WTC11 (cell line): Measurements from ENCODE around the gene OR2V2. TPM values are rescaled to one million over a fixed set of nuclear protein-coding genes. Genes with fewer than 3 reads are reported as not detected.

Source experiments
- ATF1 ChIP-seq: sonication (generic); formaldehyde crosslinking; IDR thresholded peaks from 2 replicates; pipeline ENCODE4 v1.8.1; 2023; ENCODE audit warnings: mild to moderate bottlenecking, moderate library complexity, missing genetic modification reagents
- ATF3 ChIP-seq: sonication (generic); formaldehyde crosslinking; conservative IDR thresholded peaks from 2 replicates; pipeline ENCODE4 v1.8.1; 2022; ENCODE audit warnings: mild to moderate bottlenecking, missing genetic modification reagents
- ATF6 ChIP-seq: sonication (generic); formaldehyde crosslinking; IDR thresholded peaks from 2 replicates; pipeline ENCODE4 v1.8.1; 2023; ENCODE audit warnings: mild to moderate bottlenecking, missing genetic modification reagents
- CBFB ChIP-seq: sonication (generic); formaldehyde crosslinking; IDR thresholded peaks from 2 replicates; pipeline ENCODE4 v1.8.1; 2022; ENCODE audit warnings: mild to moderate bottlenecking, low read depth, missing genetic modification reagents
- CREB1 ChIP-seq: sonication (generic); formaldehyde crosslinking; IDR thresholded peaks from 2 replicates; pipeline ENCODE4 v1.8.0; 2023; ENCODE audit warnings: mild to moderate bottlenecking, missing genetic modification reagents
- CREM ChIP-seq: sonication (generic); formaldehyde crosslinking; IDR thresholded peaks from 2 replicates; pipeline ENCODE4 v1.8.1; 2022; ENCODE audit warnings: mild to moderate bottlenecking, missing genetic modification reagents, moderate library complexity
- ELF4 ChIP-seq: sonication (generic); formaldehyde crosslinking; IDR thresholded peaks from 2 replicates; pipeline ENCODE4 v1.8.1; 2022; ENCODE audit warnings: low read depth, mild to moderate bottlenecking, moderate library complexity, missing genetic modification reagents
- FOXK1 ChIP-seq: sonication (generic); formaldehyde crosslinking; IDR thresholded peaks from 2 replicates; pipeline ENCODE4 v1.8.0; 2022; ENCODE audit warnings: mild to moderate bottlenecking, moderate library complexity, missing genetic modification reagents
- FOXP1 ChIP-seq: sonication (generic); formaldehyde crosslinking; IDR thresholded peaks from 2 replicates; pipeline ENCODE4 v1.8.0; 2022; ENCODE audit warnings: missing genetic modification reagents, mild to moderate bottlenecking, moderate library complexity, borderline replicate concordance
- MLX ChIP-seq: sonication (generic); formaldehyde crosslinking; IDR thresholded peaks from 2 replicates; pipeline ENCODE4 v1.8.1; 2023; ENCODE audit warnings: mild to moderate bottlenecking, missing genetic modification reagents, moderate library complexity
- NFATC4 ChIP-seq: fragments of 250-450 bp; sonication (Bioruptor Pico); IDR thresholded peaks from 2 replicates; pipeline ENCODE4 v1.9.0; 2021; ENCODE audit warnings: mild to moderate bottlenecking
- NR1H2 ChIP-seq: sonication (generic); formaldehyde crosslinking; IDR thresholded peaks from 2 replicates; pipeline ENCODE4 v1.9.0; 2021; ENCODE audit warnings: mild to moderate bottlenecking, moderate library complexity, missing genetic modification reagents
- PRDM15 ChIP-seq: sonication (generic); formaldehyde crosslinking; IDR thresholded peaks from 2 replicates; pipeline ENCODE4 v1.8.0; 2022; ENCODE audit warnings: missing genetic modification reagents
- RORB ChIP-seq: fragments of 250-450 bp; sonication (Bioruptor Pico); IDR thresholded peaks from 2 replicates; pipeline ENCODE4 v1.9.0; 2021; ENCODE audit warnings: mild to moderate bottlenecking
- TCF7 ChIP-seq: sonication (generic); formaldehyde crosslinking; IDR thresholded peaks from 2 replicates; pipeline ENCODE4 v1.8.0; 2022; ENCODE audit warnings: mild to moderate bottlenecking, low read depth, missing genetic modification reagents, moderate library complexity
- USF2 ChIP-seq: sonication (generic); formaldehyde crosslinking; IDR thresholded peaks from 2 replicates; pipeline ENCODE4 v1.8.1; 2023; ENCODE audit warnings: mild to moderate bottlenecking, missing genetic modification reagents, moderate library complexity
- ZBTB43 ChIP-seq: sonication (generic); formaldehyde crosslinking; IDR thresholded peaks from 2 replicates; pipeline ENCODE4 v1.8.1; 2023; ENCODE audit warnings: mild to moderate bottlenecking, missing genetic modification reagents
- ZNF121 ChIP-seq: sonication (generic); formaldehyde crosslinking; IDR thresholded peaks from 2 replicates; pipeline ENCODE4 v1.8.0; 2023; ENCODE audit warnings: missing genetic modification reagents
- ZNF281 ChIP-seq: sonication (generic); formaldehyde crosslinking; IDR thresholded peaks from 2 replicates; pipeline ENCODE4 v1.8.0; 2023; ENCODE audit warnings: mild to moderate bottlenecking, missing genetic modification reagents
- ZNF416 ChIP-seq: fragments of 250-450 bp; sonication (Bioruptor Pico); IDR thresholded peaks from 2 replicates; pipeline ENCODE4 v1.9.0; 2021; ENCODE audit warnings: mild to moderate bottlenecking, inconsistent platforms
- ZNF512 ChIP-seq: sonication (generic); formaldehyde crosslinking; IDR thresholded peaks from 2 replicates; pipeline ENCODE4 v1.8.1; 2022; ENCODE audit warnings: missing genetic modification reagents, borderline replicate concordance
- total RNA-seq: library from RNA; stranded (reverse); gene quantifications from 3 replicates; pipeline ENCODE4 v1.2.3, GENCODE V29; 2021

The OR2V2 gene
- total RNA-seq, 1 experiment from 2014 or later, result not detected

- TF ChIP-seq ATF1 (CRISPR knock-in tag), result no peak
- no peak for TF ChIP-seq USF2
- TF ChIP-seq CREB1, result no peak
- TF ChIP-seq ATF6 (CRISPR knock-in tag), result no peak
- TF ChIP-seq RORB (CRISPR knock-in tag), result no peak
- no peak for TF ChIP-seq ELF4
- 0 out of 2 replicates have a peak, but pooled peaks have one; percentile 41 for TF ChIP-seq FOXK1
- TF ChIP-seq TCF7 (CRISPR knock-in tag), result no peak
- peak; percentile 39 for TF ChIP-seq FOXP1 (CRISPR knock-in tag)
- TF ChIP-seq ATF3 (CRISPR knock-in tag), result no peak
- TF ChIP-seq NR1H2 (CRISPR knock-in tag), result no peak
- TF ChIP-seq CREM (CRISPR knock-in tag), result no peak
- TF ChIP-seq CBFB (CRISPR knock-in tag), result no peak
- TF ChIP-seq ZNF416 (CRISPR knock-in tag), result no peak
- no peak; the same call in 1 of the 2 replicates for TF ChIP-seq ZNF121 (CRISPR knock-in tag)
- TF ChIP-seq NFATC4 (CRISPR knock-in tag), result no peak
- no peak for TF ChIP-seq ZNF512
- no peak for TF ChIP-seq PRDM15 (CRISPR knock-in tag)
- TF ChIP-seq ZBTB43 (CRISPR knock-in tag), result no peak; the same call in 1 of the 2 replicates
- TF ChIP-seq ZNF281, result no peak
- TF ChIP-seq MLX (CRISPR knock-in tag), result no peak
These were observed 26.3 kb downstream of the OR2V2 start (continued) for GRCh38 chr5:181173420-181174342.
